LNCaP clone FGC (cell line): ENCODE data around the gene ZNF71.

Source experiments
- DNase-seq: peaks from one replicate; pipeline ENCODE4 v3.0.0-alpha.2; 2011; ENCODE audit warnings: low read depth
- H3K4me3 ChIP-seq: 2 replicates; pipeline ENCODE4 v1.5.1; 2011; ENCODE audit warnings: mild to moderate bottlenecking, low read depth, low read length, control low read depth
- TF ChIP-seq, protein P1 (sequence below): IDR thresholded peaks from 2 replicates; pipeline ENCODE4 v1.5.1; 2012; ENCODE audit warnings: mild to moderate bottlenecking; ENCODE audit not compliant: control insufficient read depth, insufficient read depth; ENCODE audit errors: extremely low read depth

The ZNF71 gene

DNA sequence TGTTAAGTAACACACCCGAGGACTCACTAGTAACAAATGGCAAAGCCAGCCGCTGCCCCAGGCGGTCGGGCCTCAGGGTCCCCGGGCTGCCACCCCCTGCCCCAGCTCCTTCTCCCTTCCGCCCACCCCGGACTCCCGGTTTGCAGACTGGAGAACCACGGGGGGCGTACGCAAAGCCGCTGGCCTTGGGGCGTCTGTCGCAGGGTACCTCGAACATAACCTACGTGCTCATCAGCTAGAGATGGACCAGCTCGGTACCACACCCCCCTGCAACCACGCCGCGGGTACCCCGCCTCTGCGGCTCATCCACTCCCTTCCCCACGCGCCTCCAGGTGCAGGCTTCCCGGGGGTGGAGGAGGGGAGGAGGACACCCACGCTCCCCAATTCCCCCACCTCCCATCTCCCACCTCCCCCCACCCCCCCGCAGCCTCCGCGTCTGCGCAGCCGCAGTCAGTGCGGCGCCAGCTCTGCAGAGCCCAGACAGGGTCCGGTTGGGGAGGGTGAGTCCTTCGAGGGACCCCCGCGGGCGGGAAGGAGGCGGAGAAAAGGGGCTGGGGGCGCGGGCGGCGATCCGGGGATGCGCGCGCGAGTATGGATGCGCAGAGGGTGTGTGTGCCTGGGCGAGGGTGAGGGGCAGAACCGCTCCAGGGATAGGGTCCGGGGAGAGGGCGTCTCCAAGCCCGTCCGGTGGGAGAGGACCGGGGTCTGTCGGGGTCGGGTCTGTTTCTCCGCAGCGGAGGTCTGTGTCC lies 47.8 kb downstream of the ZNF71 start, which contains the start of gene SMIM17:
TSS of gene SMIM17 (plus strand) at position 449 of the 749 bp plus-strand sequence. CDS start 2,509 bp downstream, outside the sequence.
- DNase-seq: no peak

DNA sequence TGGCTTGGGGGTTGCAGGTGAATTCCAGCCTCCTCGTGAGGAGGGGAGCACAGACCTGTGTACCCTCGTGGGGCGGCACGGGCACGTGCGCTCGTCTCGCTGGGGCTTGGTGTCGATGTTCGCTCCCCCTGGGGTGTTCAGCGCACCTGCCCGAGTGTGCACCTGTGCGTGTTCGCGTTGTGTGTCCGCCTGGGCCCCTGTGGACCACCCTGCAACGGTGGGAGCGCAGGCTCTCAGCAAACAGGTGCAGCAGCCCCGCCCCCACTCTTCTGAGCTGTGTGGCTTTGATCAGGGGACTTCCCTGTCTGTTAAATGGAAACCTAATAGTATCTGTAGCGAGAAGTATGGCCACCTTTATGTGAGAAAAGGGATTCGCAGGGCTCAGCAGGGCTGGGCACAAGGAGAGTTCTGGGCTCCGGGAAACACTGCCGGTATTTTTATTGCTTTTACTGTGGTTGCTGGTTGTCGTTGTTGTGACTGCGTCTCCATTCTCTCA lies 48.4 kb downstream of the ZNF71 start:
- no peak overlapping the region for H3K4me3 ChIP-seq
- DNase-seq: no peak
- TF ChIP-seq, protein P1, sequence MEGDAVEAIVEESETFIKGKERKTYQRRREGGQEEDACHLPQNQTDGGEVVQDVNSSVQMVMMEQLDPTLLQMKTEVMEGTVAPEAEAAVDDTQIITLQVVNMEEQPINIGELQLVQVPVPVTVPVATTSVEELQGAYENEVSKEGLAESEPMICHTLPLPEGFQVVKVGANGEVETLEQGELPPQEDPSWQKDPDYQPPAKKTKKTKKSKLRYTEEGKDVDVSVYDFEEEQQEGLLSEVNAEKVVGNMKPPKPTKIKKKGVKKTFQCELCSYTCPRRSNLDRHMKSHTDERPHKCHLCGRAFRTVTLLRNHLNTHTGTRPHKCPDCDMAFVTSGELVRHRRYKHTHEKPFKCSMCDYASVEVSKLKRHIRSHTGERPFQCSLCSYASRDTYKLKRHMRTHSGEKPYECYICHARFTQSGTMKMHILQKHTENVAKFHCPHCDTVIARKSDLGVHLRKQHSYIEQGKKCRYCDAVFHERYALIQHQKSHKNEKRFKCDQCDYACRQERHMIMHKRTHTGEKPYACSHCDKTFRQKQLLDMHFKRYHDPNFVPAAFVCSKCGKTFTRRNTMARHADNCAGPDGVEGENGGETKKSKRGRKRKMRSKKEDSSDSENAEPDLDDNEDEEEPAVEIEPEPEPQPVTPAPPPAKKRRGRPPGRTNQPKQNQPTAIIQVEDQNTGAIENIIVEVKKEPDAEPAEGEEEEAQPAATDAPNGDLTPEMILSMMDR: no peak

More for the DNA sequence above, 47.8 kb downstream of the ZNF71 start, which contains the start of gene SMIM17:
- H3K4me3 ChIP-seq: no peak within 1 kb of the TSS
- TF ChIP-seq, protein P1: no peak

DNA sequence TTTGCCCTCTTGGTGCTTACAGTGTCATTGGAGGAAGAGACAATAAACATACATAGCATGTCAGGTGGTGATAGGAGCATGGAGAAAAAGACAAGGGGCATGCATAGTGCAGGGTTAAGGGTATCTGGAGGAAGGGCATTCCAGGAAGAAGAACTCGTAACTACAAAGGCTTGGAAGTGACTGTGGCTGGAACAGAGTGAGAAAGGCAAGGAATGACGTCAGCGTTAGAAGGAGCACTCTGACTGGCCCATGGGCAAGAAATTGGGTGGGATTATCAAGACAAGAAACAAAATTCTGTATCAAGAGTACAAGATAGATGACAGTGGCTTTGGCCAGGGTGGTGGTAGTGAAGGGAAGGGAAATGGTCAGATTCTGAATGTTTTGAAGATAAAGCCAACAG lies 59.0 kb downstream of the ZNF71 start:
- DNase-seq: no peak
- no peak overlapping the region for H3K4me3 ChIP-seq
- TF ChIP-seq, protein P1: no peak

DNA sequence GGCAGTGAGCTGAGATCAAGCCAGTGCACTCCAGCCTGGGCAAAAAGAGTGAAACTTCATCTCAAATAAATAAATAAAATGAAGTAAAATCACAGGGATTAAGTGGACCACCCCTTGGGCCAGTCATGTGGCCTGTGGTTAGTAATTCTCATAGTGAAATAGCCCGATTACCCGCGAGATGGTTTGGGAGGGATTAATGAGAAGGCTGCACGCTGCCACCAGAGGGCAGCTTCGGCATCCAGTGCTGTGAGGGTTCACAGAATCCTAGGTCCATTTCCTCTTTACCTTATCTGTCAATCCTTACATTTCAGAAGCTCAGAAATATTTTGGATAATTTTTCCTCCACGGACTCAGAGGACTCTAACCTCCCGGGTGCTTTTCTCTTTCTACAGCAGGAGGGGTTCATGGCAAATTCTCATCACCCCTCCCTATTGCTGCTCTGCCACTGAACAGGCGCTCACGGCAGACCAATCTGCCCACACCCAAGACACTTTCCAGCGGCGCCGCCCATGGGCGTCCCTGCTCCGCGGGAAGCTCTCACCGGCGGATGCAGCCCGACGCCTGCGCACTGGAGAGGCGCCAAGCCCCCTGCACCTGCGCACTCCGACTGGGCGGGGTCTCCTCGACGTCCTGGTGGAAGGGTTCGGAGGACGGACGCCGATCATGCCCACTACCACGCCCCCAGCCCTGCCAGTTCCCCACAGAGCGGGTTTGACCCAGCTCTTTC lies 65.4 kb downstream of the ZNF71 start:
- DNase-seq: no peak
- no peak overlapping the region for H3K4me3 ChIP-seq
- TF ChIP-seq, protein P1: peak; percentile 26; the same call in 1 of the 2 replicates

DNA sequence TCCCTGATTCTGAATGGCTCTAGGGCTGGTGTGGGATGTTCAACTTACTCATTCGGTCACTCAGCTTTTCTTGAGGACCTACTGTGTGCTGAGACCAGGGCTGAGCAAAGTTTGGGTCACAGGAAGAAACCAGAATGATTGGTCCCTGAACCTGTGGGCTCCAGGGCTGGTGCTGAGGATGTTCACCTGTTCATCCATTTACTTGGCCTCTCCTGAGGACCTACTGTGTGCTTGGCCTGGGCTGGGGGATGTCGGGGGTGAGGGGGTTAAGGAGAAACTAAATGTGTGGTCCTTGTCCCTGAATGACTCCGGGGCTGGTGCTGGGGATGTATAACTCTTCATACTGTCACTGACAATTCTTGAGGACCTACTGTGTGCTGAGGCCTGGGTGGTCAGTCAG lies 66.1 kb downstream of the ZNF71 start:
- H3K4me3 ChIP-seq: no peak overlapping the region
- DNase-seq: no peak
- TF ChIP-seq, protein P1: no peak

DNA sequence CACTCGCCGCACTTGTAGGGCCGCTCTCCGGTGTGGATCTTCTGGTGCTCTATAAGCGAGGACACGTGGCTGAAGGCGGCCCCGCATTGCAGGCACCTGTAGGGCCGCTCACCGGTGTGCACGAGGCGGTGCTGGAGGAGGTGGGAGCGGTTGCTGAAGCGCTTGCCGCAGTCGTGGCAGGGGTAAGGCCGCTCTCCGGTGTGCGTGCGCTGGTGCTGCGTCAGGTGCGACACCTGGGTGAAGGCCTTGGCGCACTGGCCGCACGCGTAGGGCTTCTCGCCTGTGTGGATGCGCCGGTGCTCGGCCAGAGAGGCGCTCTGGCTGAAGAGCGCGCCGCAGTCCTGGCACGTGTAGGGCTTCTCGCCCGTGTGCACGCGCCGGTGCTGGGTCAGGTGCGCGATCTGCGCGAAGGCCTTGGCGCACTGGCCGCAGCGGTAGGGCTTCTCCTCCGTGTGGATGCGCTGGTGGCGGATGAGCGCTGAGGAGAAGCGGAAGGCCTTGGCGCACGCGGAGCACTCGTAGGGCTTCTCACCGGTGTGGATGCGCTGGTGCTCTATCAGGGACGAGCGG lies 68.9 kb downstream of the ZNF71 start:
- TF ChIP-seq, protein P1: no peak
- H3K4me3 ChIP-seq: no peak overlapping the region
- no peak for DNase-seq
